HUES6 (cell line): ENCODE results near the gene BRWD1.
"Not testable (repeated sequence)": the region's sequence is repeated elsewhere in the genome, so short reads cannot be mapped to it uniquely, and the experiment has no call there.

Experiments
- H3K27ac ChIP-seq: 2 replicates; pipeline ENCODE4 v1.7.0; 2013; ENCODE audit warnings: low read depth, mild to moderate bottlenecking, low read length, inconsistent platforms
- H3K27me3 ChIP-seq: 2 replicates; pipeline ENCODE4 v1.6.1; 2013; ENCODE audit warnings: low read length; ENCODE audit not compliant: control insufficient read depth, insufficient read depth
- H3K36me3 ChIP-seq: 2 replicates; pipeline ENCODE4 v1.6.1; 2013; ENCODE audit warnings: low read length; ENCODE audit not compliant: control insufficient read depth, insufficient read depth
- H3K4me1 ChIP-seq: 2 replicates; pipeline ENCODE4 v1.6.1; 2013; ENCODE audit warnings: low read length; ENCODE audit not compliant: control insufficient read depth, insufficient read depth
- H3K4me3 ChIP-seq: 2 replicates; pipeline ENCODE4 v1.5.1; 2013; ENCODE audit warnings: low read depth, low read length
- H3K9ac ChIP-seq: one replicate; pipeline ENCODE4 v1.6.1; 2013; ENCODE audit warnings: mild to moderate bottlenecking, low read length
- H3K9me3 ChIP-seq: 2 replicates; pipeline ENCODE4 v1.6.1; 2013; ENCODE audit warnings: low read depth, low read length; ENCODE audit not compliant: control insufficient read depth, insufficient read depth

The BRWD1 gene

DNA sequence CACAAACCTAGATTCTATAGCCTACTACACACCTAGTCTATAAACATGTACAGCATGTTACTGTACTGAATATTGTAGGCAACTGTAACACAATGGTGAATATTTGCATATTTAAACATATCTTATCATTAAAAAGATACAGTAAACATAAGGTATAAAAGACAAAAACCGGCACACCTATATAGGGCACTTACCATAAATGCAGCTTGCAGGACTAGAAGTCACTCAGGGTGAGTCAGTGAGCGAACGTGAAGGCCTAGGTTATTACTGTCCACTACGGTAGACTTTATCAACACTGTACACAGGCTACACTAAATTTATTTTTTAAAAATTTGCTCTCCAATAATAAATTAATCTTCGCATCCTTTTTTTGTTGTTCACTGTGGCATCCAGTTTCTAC is 143.5 kb downstream of the BRWD1 start:
- Histone ChIP-seq H3K27ac (no peak overlapping the region), H3K4me3 (no peak overlapping the region), H3K36me3 (peaks cover 52% of the 10 kb centered on the region), H3K27me3 (no peaks in the 10 kb centered on the region), H3K9me3 (peaks cover 14% of the 10 kb centered on the region), H3K9ac (no peak overlapping the region), H3K4me1 (no peaks in the 10 kb centered on the region)

GRCh38 chr21:39168800-39169199 is 144.6 kb downstream of the BRWD1 start:
- Histone ChIP-seq H3K27me3 (no peaks in the 10 kb centered on the region), H3K36me3 (peaks cover 44% of the 10 kb centered on the region), H3K9me3 (peaks cover 25% of the 10 kb centered on the region)

DNA sequence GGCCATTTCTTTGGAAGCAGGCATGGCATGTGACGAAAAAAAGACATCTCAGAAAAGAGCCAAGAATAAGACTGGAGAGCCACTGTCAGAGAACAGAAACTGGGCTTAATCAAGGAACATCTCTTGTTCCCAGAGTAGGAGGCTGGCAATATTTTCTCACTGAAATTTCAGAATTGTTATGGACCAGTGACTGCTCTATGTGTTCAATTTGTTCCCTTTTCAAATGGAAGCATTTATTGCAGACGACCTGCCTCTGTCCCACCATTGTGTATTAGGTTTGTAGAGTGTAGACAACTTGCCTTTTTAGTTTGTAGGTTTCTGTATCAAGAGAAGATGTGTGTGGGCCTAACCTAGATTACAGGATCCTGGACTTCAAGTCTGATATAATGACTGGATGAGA is 148.9 kb downstream of the BRWD1 start:
- no peak overlapping the region for H3K27ac ChIP-seq
- H3K9me3 ChIP-seq, result peaks cover 39% of the 10 kb centered on the region

More at GRCh38 chr21:39168800-39169199, 144.6 kb downstream of the BRWD1 start:
- Histone ChIP-seq H3K27ac (no peak overlapping the region), H3K4me3 (no peak overlapping the region), H3K9ac (no peak overlapping the region), H3K4me1 (no peaks in the 10 kb centered on the region)

GRCh38 chr21:39161064-39161463 is 152.4 kb downstream of the BRWD1 start:
- peaks cover 34% of the 10 kb centered on the region for H3K9me3 ChIP-seq
- H3K36me3 ChIP-seq, result no peaks in the 10 kb centered on the region
- H3K27me3 ChIP-seq, result no peaks in the 10 kb centered on the region
- no peak overlapping the region for H3K27ac ChIP-seq
- H3K4me3 ChIP-seq, result no peak overlapping the region
- no peak overlapping the region for H3K9ac ChIP-seq
- no peaks in the 10 kb centered on the region for H3K4me1 ChIP-seq

More for the DNA sequence above, 148.9 kb downstream of the BRWD1 start:
- Histone ChIP-seq H3K36me3 (peaks cover 5% of the 10 kb centered on the region; the same call in 1 of the 2 replicates), H3K9ac (no peak overlapping the region), H3K27me3 (no peaks in the 10 kb centered on the region), H3K4me1 (no peaks in the 10 kb centered on the region), H3K4me3 (no peak overlapping the region)

DNA sequence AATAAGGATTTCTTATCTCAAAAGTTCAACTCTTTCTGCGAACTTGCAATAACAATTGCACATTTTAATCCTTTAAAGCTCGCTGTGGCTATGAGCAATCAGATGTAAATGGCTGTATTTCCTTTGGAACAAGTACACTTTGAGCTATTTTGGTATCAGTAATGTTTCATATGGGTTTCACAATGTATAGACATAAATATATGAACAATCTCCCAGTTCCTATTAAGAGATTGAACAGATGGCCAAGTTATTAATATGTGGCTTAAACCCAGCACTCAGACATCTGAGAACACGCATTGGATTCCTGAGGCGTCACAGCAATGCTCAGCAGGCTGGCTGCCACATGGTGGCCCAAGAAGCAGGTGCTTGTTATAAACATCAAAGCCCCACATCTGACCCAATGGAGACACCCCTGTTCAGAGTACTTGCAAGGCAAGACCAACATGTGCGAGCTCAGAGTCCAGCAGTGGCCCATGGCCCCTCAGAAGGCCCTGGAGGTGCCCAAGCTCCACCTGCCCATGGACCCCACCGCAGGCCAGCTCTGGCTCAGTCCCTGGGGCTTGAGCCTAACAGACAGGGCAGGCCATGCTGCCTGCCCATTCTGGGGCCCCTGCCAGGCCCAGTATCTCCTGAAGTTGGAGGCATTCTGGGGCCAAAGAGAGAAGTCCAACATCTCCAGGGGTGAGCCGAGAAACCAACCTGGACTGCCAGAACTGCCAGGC is 153.9 kb downstream of the BRWD1 start:
- Histone ChIP-seq H3K9me3 (peaks cover 33% of the 10 kb centered on the region), H3K27me3 (no peaks in the 10 kb centered on the region), H3K4me1 (no peaks in the 10 kb centered on the region), H3K27ac (no peak overlapping the region), H3K36me3 (no peaks in the 10 kb centered on the region), H3K4me3 (no peak overlapping the region), H3K9ac (no peak overlapping the region)

DNA sequence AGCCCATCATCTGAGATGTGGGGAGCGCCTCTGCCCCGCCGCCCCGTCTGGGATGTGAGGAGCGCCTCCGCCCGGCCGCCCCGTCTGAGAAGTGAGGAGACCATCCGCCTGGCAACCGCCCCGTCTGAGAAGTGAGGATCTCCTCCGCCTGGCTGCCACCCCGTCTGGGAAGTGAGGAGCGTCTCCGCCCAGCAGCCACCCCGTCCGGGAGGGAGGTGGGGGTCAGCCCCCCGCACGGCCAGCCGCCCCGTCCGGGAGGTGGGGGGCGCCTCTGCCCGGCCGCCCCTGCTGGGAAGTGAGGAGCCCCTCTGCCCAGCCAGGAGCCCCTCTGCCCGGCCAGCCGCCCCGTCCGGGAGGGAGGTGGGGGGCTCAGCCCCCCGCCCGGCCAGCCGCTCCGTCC is 156.2 kb downstream of the BRWD1 start:
- not testable (repeated sequence) for H3K36me3 ChIP-seq, H3K4me1 ChIP-seq, H3K9ac ChIP-seq, H3K4me3 ChIP-seq, H3K27me3 ChIP-seq, H3K27ac ChIP-seq
- H3K9me3 ChIP-seq, result peaks cover 13% of the 10 kb centered on the region

- no peaks in the 10 kb centered on the region for H3K4me1 ChIP-seq
- H3K27me3 ChIP-seq, result no peaks in the 10 kb centered on the region
- H3K36me3 ChIP-seq, result no peaks in the 10 kb centered on the region
- no peak overlapping the region for H3K9ac ChIP-seq
- H3K27ac ChIP-seq, result no peak overlapping the region
- H3K9me3 ChIP-seq, result peaks cover 13% of the 10 kb centered on the region
- H3K4me3 ChIP-seq, result no peak overlapping the region
Measured at GRCh38 chr21:39156024-39156423, 157.4 kb downstream of the BRWD1 start.

- H3K27me3 ChIP-seq, result no peaks in the 10 kb centered on the region
- peaks cover 13% of the 10 kb centered on the region for H3K9me3 ChIP-seq
- H3K9ac ChIP-seq, result no peak overlapping the region
- no peak overlapping the region for H3K27ac ChIP-seq
- H3K36me3 ChIP-seq, result no peaks in the 10 kb centered on the region
- no peaks in the 10 kb centered on the region for H3K4me1 ChIP-seq
- no peak overlapping the region for H3K4me3 ChIP-seq
Measured at GRCh38 chr21:39155578-39155977, 157.9 kb downstream of the BRWD1 start.

DNA sequence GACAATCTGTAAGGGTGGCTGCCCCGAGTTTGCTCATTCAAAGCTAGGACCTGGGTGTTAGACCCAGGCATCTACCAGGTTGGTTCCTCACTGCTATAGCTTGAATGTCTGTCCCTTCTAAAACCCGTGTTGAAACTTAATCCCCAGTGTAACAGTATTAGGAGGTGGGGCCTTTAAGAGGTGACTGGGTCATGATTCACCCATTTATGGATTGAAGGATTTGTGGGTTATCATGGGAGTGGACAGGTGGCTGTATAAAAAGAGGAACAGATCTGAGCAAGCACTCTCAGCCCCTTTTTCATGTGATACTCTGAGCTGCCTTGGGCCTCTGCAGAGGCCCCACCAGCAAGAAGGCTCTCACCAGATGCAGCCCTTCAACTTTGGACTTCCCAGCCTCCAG is 159.6 kb downstream of the BRWD1 start:
- H3K36me3 ChIP-seq, result no peaks in the 10 kb centered on the region
- no peak overlapping the region for H3K9ac ChIP-seq
- H3K9me3 ChIP-seq, result peaks cover 13% of the 10 kb centered on the region
- no peak overlapping the region for H3K4me3 ChIP-seq
- H3K4me1 ChIP-seq, result no peaks in the 10 kb centered on the region
- no peak overlapping the region for H3K27ac ChIP-seq
- no peaks in the 10 kb centered on the region for H3K27me3 ChIP-seq

DNA sequence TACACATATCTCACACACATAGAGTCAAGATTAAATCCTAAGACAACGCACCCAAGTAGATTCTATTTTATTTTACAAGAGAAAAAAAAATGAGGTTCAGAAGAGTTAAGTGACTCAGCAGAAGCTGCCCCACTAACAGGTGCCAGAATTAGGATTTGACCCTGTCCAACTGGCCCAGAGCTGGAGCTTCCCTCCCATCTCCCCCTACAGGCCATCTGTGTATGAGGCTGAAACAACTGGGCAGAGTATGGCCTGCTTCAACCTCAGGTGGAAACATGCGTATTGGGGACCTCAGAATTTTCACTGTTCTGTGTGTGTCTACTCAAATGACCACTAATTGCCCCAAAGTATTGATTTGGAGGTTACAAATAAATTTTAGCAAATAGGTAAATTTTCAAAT is 160.1 kb downstream of the BRWD1 start:
- H3K4me1 ChIP-seq, result no peaks in the 10 kb centered on the region
- H3K9ac ChIP-seq, result no peak overlapping the region
- no peak overlapping the region for H3K4me3 ChIP-seq
- H3K27me3 ChIP-seq, result no peaks in the 10 kb centered on the region
- H3K36me3 ChIP-seq, result no peaks in the 10 kb centered on the region
- no peak overlapping the region for H3K27ac ChIP-seq
- peaks cover 13% of the 10 kb centered on the region for H3K9me3 ChIP-seq

- no peaks in the 10 kb centered on the region for H3K36me3 ChIP-seq
- H3K27me3 ChIP-seq, result no peaks in the 10 kb centered on the region
- H3K4me3 ChIP-seq, result no peak overlapping the region
Measured at GRCh38 chr21:39152271-39152670, 161.2 kb downstream of the BRWD1 start.

More at GRCh38 chr21:39152271-39152670, 161.2 kb downstream of the BRWD1 start:
- no peaks in the 10 kb centered on the region for H3K4me1 ChIP-seq
- H3K9me3 ChIP-seq, result peaks cover 13% of the 10 kb centered on the region
- H3K27ac ChIP-seq, result no peak overlapping the region
- no peak overlapping the region for H3K9ac ChIP-seq
